ENCODE results near the gene CFAP97D1.

CFAP97D1 gene

DNA sequence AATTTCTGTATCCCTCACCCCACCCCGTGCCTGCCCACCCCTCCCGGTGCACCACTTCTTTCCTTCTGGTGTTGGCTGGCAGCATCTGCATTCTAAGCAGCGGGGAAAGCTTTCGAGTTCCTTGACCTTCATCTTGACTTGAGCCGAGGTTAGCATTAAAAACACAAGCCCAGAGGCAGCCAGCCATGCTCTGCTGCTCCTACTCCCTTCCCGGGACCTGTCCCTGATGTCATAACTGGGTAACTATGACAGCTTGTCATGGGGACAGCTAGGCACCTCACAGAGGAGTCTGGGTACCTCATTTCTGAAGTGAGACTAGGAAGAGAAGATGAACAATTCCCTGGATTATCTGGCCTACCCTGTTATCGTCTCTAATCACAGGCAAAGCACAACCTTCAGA is at the start of gene CFAP97D1:
TSS of gene CFAP97D1 (plus strand) at position 301 of the 400 bp plus-strand sequence. CDS start at position 329, 28 bp downstream.
- DNase-seq, result no peak

DNA sequence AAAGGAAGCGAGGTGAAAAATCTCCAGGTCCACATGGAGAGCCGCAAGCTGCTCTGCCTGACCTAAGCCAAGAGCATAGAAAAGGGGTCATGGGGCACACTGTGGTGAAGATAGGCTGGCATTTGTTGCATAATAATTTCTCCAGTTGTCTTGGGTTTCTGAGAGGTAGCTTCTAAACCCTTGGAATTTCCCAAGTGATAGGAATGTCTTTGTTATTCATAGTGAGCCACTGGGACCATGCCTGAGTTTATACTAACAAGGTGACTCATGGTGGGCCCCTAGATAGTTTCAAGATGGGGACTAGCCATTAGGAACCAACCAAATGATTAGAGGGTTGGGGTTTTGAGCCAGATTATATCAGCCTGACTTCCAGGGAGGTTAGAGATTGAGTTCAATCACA is 47.3 kb upstream of the CFAP97D1 start:
- no peak for DNase-seq

DNA sequence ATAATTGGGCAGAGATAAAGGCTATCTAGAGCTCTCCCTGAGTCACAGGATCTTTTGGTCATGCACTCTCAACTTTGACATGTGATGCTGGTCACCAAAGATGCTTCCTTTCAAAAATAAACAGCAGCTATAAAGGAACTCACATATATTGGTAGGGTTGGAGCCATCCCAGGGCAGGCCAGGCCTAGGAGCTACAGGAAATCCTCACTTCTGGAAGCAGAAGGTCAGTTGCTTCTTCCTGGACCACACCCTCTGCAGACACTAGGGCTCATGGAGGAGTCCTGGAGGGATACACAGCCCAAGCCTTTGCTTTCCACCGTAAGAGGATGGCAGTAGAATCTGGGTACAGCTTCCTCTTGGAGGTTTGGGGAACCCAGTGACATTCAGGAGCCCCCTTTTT is 46.3 kb upstream of the CFAP97D1 start:
- DNase-seq, result no peak

DNA sequence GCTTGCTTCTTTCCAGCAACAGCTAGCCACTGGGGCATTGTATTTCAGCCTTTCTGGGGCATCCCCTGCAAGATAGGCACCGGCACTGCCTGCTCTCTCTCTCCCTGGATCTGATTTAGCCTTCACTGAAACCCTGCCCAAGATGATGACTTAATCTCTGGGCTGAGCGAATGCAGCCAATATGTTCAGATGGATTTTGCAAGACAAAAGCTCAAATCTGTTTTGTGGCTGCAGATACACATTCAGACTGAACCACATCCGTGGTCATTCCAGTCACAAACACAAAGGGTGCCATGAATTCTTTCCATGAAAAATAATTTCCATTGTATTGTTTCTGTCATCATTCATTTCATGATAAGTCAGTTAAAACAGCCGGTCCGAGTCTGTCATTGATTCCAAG is 45.9 kb upstream of the CFAP97D1 start:
- no peak for DNase-seq

DNA sequence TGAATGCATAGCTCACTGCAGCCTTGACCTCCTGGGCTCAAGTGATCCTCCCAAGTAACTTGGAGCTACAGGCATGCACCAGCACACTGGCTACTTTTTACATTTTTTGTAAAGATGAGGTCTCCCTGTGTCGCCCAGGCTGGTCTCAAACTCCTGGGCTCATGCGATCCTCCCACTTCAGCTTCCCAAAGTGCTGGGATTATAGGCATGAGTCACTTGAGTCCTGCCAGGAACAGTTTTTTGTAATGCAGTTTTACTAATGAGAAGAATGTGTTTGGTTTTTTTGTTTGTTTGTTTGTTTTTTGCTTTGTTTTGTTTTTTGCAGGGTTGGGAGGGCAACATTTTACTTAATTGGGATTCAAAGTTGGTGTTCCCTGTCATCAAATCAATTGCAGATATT is 43.8 kb upstream of the CFAP97D1 start:
- no peak for DNase-seq

DNA sequence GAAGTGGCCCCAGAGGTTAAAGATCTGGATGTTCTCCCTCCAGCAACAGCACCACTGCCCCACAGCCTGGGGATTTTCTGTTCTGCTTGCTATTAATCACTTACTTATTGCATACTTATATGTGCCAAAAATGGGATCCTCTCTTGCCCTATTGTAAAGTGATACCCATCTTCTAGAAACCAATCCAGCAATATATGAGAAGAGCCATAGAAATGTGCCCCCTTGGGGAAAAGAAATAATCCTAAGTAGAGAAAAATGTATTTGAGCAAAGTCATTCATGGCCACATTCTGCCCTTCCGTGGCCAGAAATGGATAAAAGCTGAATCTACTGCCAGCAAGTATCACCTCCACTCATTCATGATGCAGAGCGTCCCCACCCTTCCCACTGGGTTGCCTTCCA is 42.5 kb upstream of the CFAP97D1 start:
- DNase-seq, result no peak

DNA sequence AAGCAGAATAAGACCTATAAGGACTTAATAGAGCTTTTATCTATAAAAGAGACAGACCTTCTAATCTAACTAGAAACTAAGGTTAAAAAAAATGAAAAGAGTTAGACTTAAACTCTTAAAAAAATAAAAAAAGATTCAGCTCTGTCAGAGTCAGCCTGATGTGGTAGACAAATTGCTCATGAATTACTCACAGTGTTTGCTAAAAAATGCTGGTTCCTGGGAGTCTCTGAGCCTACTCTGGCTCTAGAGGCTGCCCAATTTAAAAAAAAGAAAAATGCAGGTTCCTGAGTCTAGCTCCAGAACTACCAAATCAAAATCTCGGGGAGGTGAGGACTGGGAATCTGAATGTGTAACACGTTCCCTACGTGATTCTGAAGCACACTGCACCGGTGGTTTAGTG is 39.7 kb upstream of the CFAP97D1 start:
- no peak for DNase-seq

DNA sequence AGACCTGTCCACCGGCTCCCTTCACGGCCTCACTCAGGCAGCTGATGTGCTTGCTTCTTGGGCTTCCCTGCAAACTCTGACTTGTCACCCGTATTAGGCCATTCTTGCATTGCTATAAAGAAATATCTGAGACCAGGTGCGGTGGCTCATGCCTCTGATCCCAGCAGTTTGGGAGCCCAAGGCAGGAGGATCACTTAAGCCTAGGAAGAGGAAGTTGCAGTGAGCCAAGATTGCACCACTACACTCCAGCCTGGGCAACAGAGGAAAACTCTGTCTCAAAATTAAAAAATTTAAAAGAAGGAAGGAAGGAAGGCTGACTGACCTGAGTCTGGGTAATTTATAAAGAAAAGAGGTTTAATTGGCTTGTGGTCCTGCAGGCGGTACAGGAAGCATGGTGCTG is 38.6 kb upstream of the CFAP97D1 start:
- no peak for DNase-seq

DNA sequence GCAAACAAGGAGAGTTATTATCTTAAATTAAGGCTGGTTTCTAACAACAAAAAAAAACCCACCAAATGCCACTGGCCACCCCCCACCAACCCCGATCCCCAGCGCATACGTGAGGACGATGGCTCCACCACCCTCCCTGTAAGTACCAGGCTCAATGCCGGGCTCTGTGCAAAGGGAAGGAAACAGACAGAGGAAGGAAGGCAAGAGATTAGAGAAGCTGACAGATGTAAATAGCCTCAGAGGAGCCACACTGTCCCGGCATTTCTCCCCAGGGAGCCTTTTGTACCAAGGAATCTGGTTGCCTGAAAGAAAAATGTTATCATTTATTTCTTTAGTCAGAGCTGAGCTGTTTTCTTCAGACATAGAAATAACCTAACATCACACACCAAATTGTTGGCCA is 34.7 kb upstream of the CFAP97D1 start:
- DNase-seq, result no peak

DNA sequence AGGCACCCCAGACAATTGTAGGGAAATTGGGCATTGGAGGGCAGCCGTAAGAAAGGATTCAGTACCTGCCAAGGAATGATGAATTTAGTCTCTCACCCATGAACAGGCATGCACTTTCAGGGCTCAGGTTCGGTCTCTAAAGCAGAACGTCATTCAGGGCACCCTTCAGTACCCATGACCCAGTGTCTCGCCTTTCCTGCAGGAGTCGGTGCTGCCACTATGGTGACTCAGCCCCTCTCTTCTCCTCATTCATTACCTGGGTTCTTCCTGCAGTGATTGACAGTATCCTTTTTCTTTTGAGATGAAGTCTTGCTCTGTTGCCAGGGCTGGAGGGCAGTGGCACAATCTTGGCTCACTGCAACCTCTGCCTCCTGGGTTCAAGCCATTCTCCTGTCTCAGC is 30.1 kb upstream of the CFAP97D1 start:
- DNase-seq, result no peak

DNA sequence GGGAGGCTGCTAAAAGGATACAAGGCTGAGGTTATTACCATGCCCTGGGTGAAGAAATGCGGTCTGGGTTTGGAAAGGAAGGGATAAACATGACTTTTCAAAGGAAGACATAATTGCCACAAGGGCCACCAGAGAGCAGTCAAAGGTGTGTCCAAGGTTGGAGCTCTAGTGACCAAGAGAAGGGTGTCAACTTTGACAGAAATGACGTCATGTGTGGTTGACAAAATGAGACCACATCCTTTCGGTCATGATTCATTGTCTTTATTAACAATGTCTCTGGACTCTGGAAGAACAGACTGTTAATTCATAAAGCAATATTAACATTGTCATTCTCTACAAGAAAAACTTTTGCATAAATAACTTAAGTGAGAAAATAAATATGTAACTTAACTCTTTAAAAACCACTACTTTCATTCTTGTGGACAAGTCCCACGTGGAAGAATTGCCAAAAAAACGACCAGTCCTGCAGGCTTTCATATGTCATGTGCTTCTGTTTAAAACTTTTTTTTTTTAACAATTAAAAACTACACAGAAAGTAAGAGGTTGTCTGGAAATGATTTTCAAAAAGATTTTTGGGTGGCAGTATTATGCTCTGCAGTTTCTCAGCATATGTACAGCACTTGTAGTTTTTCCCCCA is 26.6 kb upstream of the CFAP97D1 start:
- no peak for DNase-seq

DNA sequence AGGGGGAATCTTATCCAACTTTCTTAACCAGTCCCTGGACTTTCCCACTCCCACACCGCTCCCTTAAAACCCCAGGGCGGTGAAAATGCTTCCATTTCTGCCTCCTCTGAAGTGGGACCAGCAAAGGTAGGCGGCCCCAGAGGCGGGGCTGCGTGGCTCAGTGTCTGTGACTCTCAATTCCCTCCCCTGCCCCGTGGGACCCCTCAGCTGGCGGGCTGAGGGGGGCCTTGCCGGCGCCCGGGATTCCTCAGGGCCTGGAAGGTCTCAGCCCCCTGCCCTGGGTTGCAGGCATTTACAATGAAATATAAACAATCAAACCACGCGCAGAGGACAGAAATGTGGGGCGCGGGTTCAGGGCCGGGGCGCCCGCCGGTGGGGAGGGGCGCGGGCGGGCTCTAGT is 25.3 kb upstream of the CFAP97D1 start:
- DNase-seq, result no peak

DNA sequence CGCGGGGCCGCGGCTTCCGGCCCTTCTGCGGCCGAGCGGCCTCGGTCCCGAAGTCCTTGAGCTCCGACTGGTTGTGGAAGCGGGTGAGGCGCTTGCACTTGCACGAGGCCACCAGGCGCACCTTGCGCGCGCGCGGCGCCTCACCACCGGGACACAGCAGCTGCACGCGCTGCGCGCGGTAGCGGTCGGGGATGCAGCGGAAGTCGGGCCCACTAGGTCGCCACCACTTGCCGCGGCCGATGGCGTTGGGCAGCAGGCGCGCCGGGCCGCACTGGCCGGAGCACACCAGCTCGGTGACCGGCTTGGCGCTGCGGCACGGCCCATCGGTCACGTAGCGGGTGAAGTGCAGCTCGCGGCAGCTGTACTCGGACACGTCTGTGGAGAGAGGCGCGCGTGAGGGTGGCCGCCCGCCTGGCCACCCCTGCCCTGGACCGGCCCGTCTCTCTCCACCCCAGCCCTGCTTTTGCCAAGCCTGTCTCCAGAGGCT is 24.8 kb upstream of the CFAP97D1 start:
- DNase-seq, result no peak

DNA sequence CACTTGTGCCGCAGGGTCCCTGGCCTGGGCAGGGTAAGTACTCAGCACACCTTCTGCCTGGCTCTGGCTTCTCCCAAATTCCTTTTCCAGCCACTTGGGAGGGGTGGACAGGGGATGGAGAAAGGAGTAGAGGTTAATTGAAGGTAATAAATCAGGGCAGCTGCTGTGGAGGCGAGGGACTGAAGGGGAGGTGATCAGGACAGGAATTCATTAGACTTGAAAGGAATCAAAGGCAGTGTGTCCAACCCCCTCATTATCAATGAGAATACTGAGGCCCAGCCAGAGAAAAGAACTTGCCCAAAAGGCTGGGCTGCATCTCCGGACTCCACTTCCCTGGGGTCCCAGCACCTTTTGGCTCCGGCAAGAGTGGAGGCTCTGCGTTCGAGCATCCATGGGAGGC is 24.0 kb upstream of the CFAP97D1 start:
- no peak for DNase-seq

DNA sequence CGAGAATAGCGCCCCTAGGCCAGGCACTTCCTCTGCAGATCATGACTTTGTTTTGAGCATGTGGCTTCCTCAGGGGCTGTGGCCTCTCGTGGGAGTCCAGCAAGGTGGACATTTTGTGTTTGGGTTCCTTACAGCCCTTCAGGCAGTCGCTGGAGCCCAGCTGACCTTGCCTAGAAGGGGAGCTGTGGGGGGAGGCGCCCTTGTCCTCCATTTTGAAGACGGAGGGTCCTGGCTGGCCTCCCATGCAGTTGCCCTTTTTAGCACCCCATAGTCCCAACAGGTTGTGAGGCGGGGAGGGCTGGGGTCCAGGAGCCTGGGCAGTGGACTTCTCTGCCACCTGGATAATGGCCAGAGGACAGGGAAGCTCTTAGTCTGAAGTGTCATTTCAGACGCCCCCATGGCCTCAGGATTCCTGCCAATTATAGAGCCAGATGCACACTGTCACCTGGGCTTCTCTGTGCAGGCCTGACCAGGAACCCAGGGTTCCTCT is 23.0 kb upstream of the CFAP97D1 start:
- DNase-seq, result no peak

DNA sequence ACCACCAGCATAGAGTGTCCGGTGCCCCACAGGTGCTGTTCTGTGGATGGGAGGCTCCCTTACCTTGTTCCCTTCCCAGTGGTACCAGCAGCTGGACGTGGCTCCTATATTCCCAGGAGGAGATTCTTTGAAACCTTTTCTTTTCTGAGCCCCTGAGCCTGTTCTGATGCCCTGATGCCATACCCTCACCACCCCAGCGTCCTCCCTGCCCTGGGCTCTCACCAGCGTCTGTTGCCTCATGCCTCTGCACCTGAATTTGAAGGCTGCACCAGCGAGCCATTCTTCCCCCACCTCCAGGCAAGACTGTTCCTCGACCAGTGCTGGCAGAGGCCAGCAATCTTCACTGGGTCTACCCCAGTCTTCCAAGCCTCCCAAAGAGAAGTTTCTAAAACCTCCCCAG is 22.1 kb upstream of the CFAP97D1 start:
- DNase-seq, result no peak

DNA sequence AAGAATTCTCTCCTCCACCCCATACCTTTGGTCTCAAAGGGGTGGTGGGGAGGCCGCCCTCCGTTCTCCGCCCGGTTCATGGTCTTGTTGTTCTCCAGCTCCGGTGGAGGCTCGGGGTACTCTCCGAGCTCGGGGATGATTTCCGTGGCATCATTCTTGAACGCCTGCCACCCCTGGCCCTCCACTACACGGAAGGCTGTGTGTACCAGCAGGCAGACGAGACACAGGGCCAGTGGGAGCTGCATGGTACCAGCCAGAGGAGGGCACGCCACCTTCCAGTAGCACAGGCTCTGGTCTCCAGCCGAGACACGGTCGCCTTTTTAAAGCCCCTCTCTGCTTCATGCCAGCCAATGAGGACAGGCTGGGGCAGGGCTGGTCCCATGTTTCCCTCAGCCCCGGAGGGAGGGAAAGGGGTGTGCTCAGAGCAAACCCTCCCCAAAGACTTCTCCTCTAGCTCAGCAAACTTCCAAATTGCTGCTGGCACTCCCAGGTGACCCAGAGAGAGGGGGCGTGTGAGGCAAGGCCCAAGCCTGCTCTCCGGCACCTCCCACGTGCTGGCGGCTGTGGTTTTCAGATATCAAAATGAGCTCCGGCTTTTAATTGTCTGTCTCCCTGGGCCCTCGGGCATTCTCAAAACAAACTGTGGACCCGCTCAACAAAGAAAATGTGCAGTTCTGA is 21.6 kb upstream of the CFAP97D1 start, which contains the start of gene SOST:
TSS of gene SOST (minus strand) at position 295 of the 678 bp plus-strand sequence. CDS start at position 245, 50 bp downstream.
- no peak for DNase-seq

DNA sequence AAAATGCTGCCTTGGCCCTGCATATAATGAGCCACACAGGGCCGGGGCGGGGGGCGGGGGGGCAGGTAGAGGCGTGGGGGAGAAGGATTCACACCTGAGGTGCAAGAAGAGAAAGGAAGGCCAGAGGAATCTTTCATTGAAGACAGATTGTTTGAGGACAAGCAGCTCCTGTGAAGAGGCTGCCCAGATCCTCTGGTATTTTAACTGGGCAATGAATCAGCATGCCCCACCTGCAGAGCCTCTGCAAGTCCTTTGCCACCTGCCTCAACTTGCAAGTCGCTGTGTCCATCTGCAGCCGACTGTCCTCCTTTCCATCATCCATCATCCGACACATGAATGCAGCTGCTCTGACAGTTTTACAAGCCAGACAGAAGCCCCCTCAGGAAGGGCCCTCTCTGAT is 20.4 kb upstream of the CFAP97D1 start:
- DNase-seq, result no peak

DNA sequence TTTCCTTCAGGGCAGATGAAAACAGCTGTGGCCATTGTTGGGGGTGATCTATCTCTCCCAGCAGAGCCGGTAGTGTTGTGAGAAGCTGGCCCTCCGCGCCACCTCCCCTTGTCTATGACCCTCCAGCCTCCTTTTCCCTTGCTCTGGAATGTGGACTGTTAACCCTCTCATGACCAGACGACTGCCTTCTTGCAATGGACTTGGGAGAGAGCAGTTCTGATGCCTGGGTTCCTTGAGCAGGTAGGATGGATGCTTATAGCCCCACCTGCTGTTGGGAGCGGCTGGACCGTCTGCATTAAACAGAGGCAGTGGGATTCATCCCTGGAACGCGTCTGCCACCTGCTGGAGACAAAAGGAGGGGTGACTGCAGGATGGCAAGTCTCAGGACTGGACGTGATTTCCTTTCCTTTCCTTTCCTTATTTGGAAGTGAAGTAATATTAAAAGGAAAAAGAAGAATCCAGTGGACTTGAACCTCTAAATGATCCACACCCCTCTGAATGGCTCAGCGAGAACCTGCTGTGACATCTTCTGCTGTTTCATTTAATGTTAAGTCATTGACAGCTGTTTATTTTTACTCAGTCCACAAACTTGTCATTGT is 19.9 kb upstream of the CFAP97D1 start:
- peak; percentile 53 for DNase-seq

DNA sequence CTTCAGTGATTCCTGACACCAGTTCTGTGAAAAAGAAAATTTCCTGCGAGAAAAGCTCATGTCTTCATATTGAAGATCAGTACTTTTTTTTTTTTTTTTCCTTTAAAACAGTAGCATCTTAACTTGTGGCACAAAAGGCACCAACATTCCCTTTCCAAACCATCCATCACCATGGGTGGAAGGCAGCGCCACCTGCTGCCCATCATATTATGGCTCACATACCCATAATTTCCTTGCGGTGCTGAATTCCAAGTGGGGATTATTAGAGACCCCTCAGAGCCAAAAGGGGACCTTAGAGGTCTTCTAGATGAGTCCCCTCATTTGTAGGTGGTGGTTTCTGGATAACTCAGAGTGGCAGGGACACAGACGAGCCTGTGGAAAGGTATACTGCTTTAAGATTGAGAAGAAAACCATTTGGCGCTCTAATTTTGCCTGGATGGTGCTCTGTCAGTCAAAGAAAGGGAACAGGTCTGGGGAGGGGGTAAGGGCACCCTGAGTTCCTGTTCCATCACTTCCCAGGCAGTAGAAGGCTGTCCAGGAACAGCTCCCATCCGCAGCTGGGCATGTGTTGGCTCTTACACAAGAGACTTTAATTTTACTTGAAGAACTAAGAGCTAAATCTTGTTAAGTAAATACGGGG is 13.7 kb upstream of the CFAP97D1 start:
- DNase-seq, result no peak

DNA sequence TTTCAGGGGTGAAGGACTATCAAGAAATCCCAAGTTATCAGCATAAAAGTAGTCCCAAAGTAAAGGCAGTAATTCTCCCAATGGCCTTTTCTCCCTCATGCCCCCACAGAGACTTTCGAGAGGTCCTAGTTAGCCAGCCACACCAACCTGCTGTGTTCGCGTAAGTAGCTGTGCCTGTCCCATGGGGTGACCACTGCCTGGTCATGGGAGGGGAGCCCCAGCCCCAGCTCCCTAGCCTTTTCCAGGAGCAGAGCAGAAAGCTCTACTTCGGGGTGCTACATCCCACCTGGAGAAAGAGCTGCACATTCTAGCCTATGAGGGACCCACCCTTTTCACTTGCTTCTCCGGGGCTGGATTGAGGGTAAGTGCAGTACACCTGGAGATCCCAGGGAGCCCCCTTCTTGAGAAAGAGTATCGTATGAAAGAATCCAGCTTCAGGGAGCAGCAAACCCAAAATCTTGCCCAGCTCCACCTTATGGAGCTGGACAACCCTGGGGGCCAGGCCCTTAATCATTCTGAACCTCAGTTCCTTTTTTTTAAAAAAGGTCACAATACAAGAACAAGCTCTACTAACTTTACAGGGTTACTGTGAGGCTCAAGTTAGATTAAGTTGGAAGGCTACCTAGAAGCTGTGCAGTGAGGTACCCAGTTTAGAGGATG is 13.1 kb upstream of the CFAP97D1 start:
- no peak for DNase-seq

DNA sequence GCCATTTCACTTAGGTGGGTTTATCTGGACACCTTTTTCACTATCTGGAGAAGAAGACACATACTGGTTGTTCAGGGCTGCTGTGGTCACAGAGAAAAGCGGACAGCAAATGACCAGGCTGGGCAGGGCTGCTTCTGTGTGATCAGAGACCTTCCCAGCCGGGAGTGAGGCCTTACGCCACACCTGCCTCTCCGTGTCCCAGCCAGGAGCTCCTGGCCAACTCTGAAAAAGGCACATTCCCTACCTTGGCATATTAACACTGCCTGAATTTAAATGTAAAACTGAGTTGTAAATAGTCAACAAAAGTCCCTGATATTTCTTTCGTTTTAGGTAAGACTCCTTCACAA is 12.5 kb upstream of the CFAP97D1 start:
- DNase-seq, result no peak

DNA sequence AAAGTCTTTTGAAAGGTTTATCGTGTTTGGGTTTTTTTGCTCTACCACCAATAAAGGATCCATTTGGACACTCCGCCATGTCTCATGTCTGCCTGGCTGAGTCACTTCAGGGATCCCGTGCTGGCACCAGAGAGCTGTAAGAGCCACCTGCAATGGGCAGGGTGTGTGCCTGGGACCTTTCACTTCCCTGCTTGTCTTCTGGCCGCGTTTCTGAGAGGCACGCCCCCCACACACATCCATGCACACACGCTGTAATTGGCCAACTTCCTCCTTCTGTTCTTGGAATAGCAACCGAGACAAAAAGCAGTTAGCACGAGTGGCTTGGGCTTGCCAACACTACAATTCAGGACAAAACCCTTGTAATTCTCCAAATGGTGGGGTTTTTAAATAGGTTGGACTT is 11.9 kb upstream of the CFAP97D1 start:
- no peak for DNase-seq
